Vagina (tissue), 2 donors: ENCODE data around the gene UBTD1. TPM values are rescaled to one million over a fixed set of nuclear protein-coding genes. Genes with fewer than 3 reads are reported as not detected.

ENCODE experiments used
- DNase-seq, 2 donors: peaks; one replicate each; pipeline ENCODE4 v3.0.0-alpha.2; 2017; ENCODE audit errors: extremely low spot score in 2 of 2
- H3K27ac ChIP-seq: fragments of 200-600 bp; sonication (generic); one replicate; pipeline ENCODE4 v1.5.1; 2019
- H3K27me3 ChIP-seq: fragments of 200-600 bp; sonication (generic); one replicate; pipeline ENCODE4 v1.5.1; 2019
- H3K36me3 ChIP-seq, 2 donors: fragments of 200-600 bp; sonication (generic); one replicate each; pipeline ENCODE4 v1.5.1; 2017 to 2019
- H3K4me1 ChIP-seq: fragments of 200-600 bp; sonication (generic); one replicate; pipeline ENCODE4 v1.5.1; 2019
- H3K4me3 ChIP-seq, 2 donors: fragments of 200-600 bp; sonication (generic); 1 replicate in 1 of 2; 2 replicates in 1 of 2; pipeline ENCODE4 v1.5.1; 2016 to 2019
- H3K9me3 ChIP-seq: fragments of 200-600 bp; sonication (generic); one replicate; pipeline ENCODE4 v1.5.1; 2019
- POLR2A ChIP-seq, 2 donors: fragments of 450-650 bp; IDR thresholded peaks; one replicate each; pipeline ENCODE4 v1.6.1; 2017; ENCODE audit warnings: antibody characterized with exemption in 2 of 2, mild to moderate bottlenecking in 2 of 2, moderate library complexity in 2 of 2
- POLR2AphosphoS5 ChIP-seq, 2 donors: sonication (generic); formaldehyde crosslinking; IDR thresholded peaks; one replicate each; pipeline ENCODE4 v1.9.0; 2017; ENCODE audit warnings: antibody characterized with exemption in 2 of 2, mild to moderate bottlenecking in 2 of 2, low read depth in 1 of 2; ENCODE audit not compliant: insufficient read depth in 1 of 2
- intact Hi-C: fragments of 100-400 bp; cut with DNase I; formaldehyde crosslinking; loops from one replicate; pipeline ENCODE4 v1.15.1; 2023
- total RNA-seq: library from RNA; depleted of rRNA; stranded (reverse); fragments of >200 nt; gene quantifications from one replicate; pipeline ENCODE4 v1.2.3, GENCODE V29; 2016
- TF ChIP-seq, protein P1 (sequence below), 3 experiments: fragments of 450-650 bp in 2 of 3; fragments of 200-600 bp in 1 of 3; sonication (generic) in 1 of 3; IDR thresholded peaks; one replicate each; pipeline ENCODE4 v1.5.1; 2017 to 2019; ENCODE audit warnings: antibody characterized with exemption in 3 of 3, mild to moderate bottlenecking in 2 of 3, moderate library complexity in 2 of 3

UBTD1 gene
- total RNA-seq, 1 donor from 2014 or later: 18.4 TPM

DNA sequence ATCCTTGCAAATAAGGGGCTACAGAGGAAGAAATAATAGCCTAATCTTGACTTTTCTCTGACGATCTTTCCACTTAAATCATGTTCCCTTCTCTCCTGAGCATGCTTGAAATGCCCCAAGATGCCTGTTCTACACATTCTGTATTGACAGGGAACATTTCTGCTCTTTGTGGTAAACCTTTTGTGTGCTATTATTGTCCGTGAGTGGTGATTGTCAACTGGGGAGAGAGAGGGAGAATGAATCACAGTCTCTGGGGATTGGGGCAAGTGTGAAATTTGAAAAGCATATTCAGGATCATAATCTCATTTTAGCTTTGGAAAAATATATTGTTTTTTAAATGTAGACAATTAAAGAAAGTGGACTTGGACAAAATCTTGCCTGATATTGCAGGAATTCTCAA is 20.6 kb downstream of the UBTD1 start:
- Histone ChIP-seq H3K36me3 (no peaks in the 10 kb centered on the region), H3K27me3 (no peaks in the 10 kb centered on the region), H3K27ac (no peak overlapping the region), H3K4me3 (no peak overlapping the region), H3K9me3 (no peaks in the 10 kb centered on the region), H3K4me1 (peaks cover 61% of the 10 kb centered on the region)
- DNase-seq: no peak
- intact Hi-C loops: no loop called here
- TF ChIP-seq, protein P1, sequence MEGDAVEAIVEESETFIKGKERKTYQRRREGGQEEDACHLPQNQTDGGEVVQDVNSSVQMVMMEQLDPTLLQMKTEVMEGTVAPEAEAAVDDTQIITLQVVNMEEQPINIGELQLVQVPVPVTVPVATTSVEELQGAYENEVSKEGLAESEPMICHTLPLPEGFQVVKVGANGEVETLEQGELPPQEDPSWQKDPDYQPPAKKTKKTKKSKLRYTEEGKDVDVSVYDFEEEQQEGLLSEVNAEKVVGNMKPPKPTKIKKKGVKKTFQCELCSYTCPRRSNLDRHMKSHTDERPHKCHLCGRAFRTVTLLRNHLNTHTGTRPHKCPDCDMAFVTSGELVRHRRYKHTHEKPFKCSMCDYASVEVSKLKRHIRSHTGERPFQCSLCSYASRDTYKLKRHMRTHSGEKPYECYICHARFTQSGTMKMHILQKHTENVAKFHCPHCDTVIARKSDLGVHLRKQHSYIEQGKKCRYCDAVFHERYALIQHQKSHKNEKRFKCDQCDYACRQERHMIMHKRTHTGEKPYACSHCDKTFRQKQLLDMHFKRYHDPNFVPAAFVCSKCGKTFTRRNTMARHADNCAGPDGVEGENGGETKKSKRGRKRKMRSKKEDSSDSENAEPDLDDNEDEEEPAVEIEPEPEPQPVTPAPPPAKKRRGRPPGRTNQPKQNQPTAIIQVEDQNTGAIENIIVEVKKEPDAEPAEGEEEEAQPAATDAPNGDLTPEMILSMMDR (IDR thresholded peaks at IDR 0.05): no peak

GRCh38 chr10:97520520-97520919 is 21.8 kb downstream of the UBTD1 start:
- no peak for DNase-seq
- H3K36me3 ChIP-seq: no peaks in the 10 kb centered on the region
- no peak overlapping the region for H3K4me3 ChIP-seq
- no peak overlapping the region for H3K27ac ChIP-seq
- intact Hi-C loops: no loop called here
- TF ChIP-seq POLR2A (IDR thresholded peaks at IDR 0.05) (no peak), POLR2AphosphoS5 (IDR thresholded peaks at IDR 0.05; ENCODE audit: insufficient read depth in 1 of 2, low read depth in 1 of 2) (no peak)
- no peaks in the 10 kb centered on the region for H3K9me3 ChIP-seq
- H3K4me1 ChIP-seq: peaks cover 57% of the 10 kb centered on the region
- no peaks in the 10 kb centered on the region for H3K27me3 ChIP-seq

DNA sequence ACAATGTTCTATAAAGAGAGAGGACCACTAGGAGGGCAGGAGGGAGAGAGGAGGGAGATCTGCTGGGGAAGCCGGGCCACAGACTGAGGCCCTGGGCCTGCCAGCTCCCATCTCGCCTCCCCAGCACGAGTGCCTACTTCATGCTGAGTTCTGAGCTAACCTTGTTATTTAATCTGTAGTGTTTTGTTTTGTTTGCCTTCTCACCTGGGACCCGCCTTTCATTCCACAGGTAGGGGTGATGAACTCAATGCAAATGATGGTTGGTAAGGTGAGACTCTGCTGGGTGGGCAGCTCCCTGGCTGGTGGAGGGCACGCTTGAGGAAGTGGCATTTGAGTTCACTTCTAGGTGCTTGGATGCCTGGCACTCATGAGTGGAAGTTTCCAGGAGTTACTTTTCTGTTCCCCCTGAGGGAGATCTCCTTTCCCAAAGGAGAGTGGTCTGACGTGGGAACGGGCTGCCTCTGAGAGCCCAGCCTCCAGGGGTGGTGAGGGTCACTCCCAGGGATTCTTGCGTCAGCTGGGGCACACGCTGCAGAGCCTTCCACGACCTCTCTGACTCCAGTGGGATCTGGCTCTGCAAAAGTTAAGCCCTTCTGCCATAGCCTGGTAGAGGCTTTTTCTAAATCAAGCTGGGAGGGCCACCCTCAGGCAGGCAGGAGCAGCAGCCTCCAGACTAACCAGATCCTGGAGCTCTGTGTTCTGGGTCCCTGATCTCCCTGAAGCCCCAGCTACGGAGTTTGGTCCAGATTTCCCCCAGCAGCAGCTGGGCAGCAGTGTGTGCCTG is 22.4 kb downstream of the UBTD1 start:
- H3K27ac ChIP-seq: no peak overlapping the region
- DNase-seq: no peak
- H3K36me3 ChIP-seq: no peaks in the 10 kb centered on the region
- H3K27me3 ChIP-seq: no peaks in the 10 kb centered on the region
- intact Hi-C loops: no loop called here
- H3K4me1 ChIP-seq: peaks cover 54% of the 10 kb centered on the region
- no peak overlapping the region for H3K4me3 ChIP-seq
- TF ChIP-seq, protein P1 (IDR thresholded peaks at IDR 0.05): no peak
- TF ChIP-seq POLR2AphosphoS5 (IDR thresholded peaks at IDR 0.05; ENCODE audit: insufficient read depth in 1 of 2, low read depth in 1 of 2) (no peak), POLR2A (IDR thresholded peaks at IDR 0.05) (no peak)
- no peaks in the 10 kb centered on the region for H3K9me3 ChIP-seq

DNA sequence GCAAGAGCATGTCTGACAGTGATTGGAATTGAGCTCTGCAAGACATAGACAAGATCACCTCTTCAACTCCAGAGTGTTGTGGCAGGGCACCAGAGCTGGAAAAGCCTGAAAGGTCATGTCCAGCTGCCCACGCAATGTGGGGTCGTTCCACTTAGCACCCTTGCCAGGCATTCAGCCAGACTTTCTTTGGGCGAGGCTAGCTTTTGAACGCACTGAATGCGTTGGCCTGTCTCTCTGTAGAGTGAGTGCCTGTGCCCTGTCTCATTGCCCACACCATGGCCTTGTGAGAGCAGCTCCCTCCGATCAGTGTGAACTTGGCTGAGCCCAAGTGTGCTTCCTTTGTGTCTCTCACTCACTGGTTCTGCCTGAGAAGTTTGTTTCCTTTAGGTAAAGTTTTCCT is 23.3 kb downstream of the UBTD1 start:
- TF ChIP-seq POLR2A (IDR thresholded peaks at IDR 0.05) (no peak), POLR2AphosphoS5 (IDR thresholded peaks at IDR 0.05; ENCODE audit: insufficient read depth in 1 of 2, low read depth in 1 of 2) (no peak)
- TF ChIP-seq, protein P1 (IDR thresholded peaks at IDR 0.05): no peak
- Histone ChIP-seq H3K4me3 (no peak overlapping the region), H3K27me3 (no peaks in the 10 kb centered on the region), H3K36me3 (no peaks in the 10 kb centered on the region), H3K9me3 (no peaks in the 10 kb centered on the region), H3K27ac (no peak overlapping the region), H3K4me1 (peaks cover 50% of the 10 kb centered on the region)
- DNase-seq: no peak
- intact Hi-C loops: no loop called here

DNA sequence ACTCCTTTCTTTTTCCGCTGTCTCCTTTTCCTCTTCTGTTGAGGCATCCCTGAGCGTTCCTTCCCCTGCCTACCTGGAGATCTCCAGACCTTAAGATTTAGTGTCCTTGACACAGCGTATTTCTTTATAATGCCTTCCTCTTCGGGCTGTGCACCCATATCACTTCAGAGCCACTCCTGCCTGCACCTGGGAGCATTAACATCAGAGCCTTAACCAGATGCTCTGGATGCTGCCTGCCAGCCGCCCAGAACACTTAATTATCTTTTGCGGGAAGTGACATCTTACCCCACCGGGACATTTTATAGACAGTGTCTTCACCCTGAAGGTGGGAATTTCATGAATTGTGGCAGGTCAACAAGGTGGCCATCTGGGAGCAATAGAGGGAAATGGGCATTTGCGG is 24.2 kb downstream of the UBTD1 start:
- Histone ChIP-seq H3K27me3 (no peaks in the 10 kb centered on the region), H3K4me1 (peaks cover 42% of the 10 kb centered on the region), H3K4me3 (no peak overlapping the region), H3K27ac (no peak overlapping the region), H3K36me3 (no peaks in the 10 kb centered on the region), H3K9me3 (no peaks in the 10 kb centered on the region)
- intact Hi-C loops: no loop called here
- TF ChIP-seq, protein P1 (IDR thresholded peaks at IDR 0.05): no peak
- no peak for TF ChIP-seq POLR2AphosphoS5 (IDR thresholded peaks at IDR 0.05; ENCODE audit: insufficient read depth in 1 of 2, low read depth in 1 of 2)
- TF ChIP-seq POLR2A (IDR thresholded peaks at IDR 0.05): no peak
- no peak for DNase-seq
